Fibroblast of lung (primary cell): ENCODE data around the gene MAGEF1.

Source experiments
- CTCF ChIP-seq, 2 donors: IDR thresholded peaks in 1 of 2; conservative IDR thresholded peaks in 1 of 2; 1 replicate in 1 of 2; 2 replicates in 1 of 2; pipeline ENCODE4 v1.5.1; 2011 to 2012; ENCODE audit warnings: low read length in 2 of 2, control low read depth in 1 of 2, inconsistent platforms in 1 of 2, low read depth in 1 of 2, mild to moderate bottlenecking in 1 of 2
- EZH2 ChIP-seq: IDR thresholded peaks from 2 replicates; pipeline ENCODE4 v1.5.1; 2012; ENCODE audit warnings: low read length, control low read depth, mild to moderate bottlenecking; ENCODE audit errors: missing control alignments

DNA sequence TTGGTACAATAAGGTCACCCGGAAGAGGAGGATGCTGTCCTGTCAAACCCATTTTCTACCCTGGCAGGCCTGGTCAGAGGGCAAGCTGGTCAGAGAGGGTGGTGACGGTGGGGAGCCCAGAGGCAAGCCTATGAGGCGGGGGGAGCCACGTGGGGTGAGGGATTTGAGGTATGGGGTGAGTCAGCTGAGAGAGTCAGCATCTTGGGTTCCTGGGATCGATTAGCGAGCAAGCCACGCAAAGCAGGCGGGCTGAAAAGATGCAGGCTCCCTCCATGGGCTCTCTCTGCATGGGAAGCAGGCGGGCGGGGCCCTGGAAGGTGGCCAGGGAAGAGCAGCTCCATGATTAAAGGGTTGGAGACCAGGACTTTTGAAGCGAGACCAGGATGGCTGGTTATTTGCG lies 48.1 kb downstream of the MAGEF1 start:
- TF ChIP-seq CTCF (conservative IDR thresholded peaks at IDR 0.05 in 1 of 2, IDR thresholded peaks at IDR 0.05 in 1 of 2; ENCODE audit: low read depth in 1 of 2, low read length in 2 of 2) (no peak), EZH2 (no peak)
